ENCODE results near the gene CGB2.

The CGB2 gene

GRCh38 chr19:48989701-48990291 is 41.9 kb upstream of the CGB2 start:
- TF ChIP-seq CTCF (IDR thresholded peaks at IDR 0.05; ENCODE audit: low read depth, low read length, missing control alignments), result no peak
- no peak for DNase-seq (ENCODE audit: extremely low read depth, low read depth)
- no peak overlapping the region for H3K4me3 ChIP-seq (replicated peaks; ENCODE audit: low read depth, low read length)

- no peak for TF ChIP-seq CTCF (IDR thresholded peaks at IDR 0.05; ENCODE audit: low read depth, low read length, missing control alignments)
- no peak for DNase-seq (ENCODE audit: extremely low read depth, low read depth)
- no peak overlapping the region for H3K4me3 ChIP-seq (replicated peaks; ENCODE audit: low read depth, low read length)
These were observed 41.3 kb upstream of the CGB2 start for GRCh38 chr19:48990400-48990799.

GRCh38 chr19:48991011-48991609 is 40.6 kb upstream of the CGB2 start:
- DNase-seq (ENCODE audit: extremely low read depth, low read depth), result no peak
- peak overlapping the region; percentile 87 for H3K4me3 ChIP-seq (replicated peaks; ENCODE audit: low read depth, low read length)
- TF ChIP-seq CTCF (IDR thresholded peaks at IDR 0.05; ENCODE audit: low read depth, low read length, missing control alignments), result no peak

- no peak for TF ChIP-seq CTCF (IDR thresholded peaks at IDR 0.05; ENCODE audit: low read depth, low read length, missing control alignments)
- no peak for DNase-seq (ENCODE audit: extremely low read depth, low read depth)
- peak overlapping the region; percentile 87 for H3K4me3 ChIP-seq (replicated peaks; ENCODE audit: low read depth, low read length)
These were observed 39.7 kb upstream of the CGB2 start for GRCh38 chr19:48991873-48992580.

- no peak for TF ChIP-seq CTCF (IDR thresholded peaks at IDR 0.05; ENCODE audit: low read depth, low read length, missing control alignments)
- H3K4me3 ChIP-seq (replicated peaks; ENCODE audit: low read depth, low read length), result peak overlapping the region; percentile 87
- DNase-seq (ENCODE audit: extremely low read depth, low read depth), result no peak
These were observed 39.0 kb upstream of the CGB2 start for GRCh38 chr19:48992581-48993174.

GRCh38 chr19:48993175-48994034 is 38.3 kb upstream of the CGB2 start, which contains the start of the genes GYS1 and RUVBL2:
Gene GYS1 (minus strand): TSS chr19:48993309. CDS start chr19:48993112, 197 bp downstream.
Gene RUVBL2 (plus strand): TSS chr19:48993887. CDS start chr19:48993912, 25 bp downstream.
- H3K4me3 ChIP-seq (replicated peaks; ENCODE audit: low read depth, low read length), result peak within 1 kb of the TSS; percentile 87
- DNase-seq (ENCODE audit: extremely low read depth, low read depth), result peak; percentile 98
- peak; percentile 77 for TF ChIP-seq CTCF (IDR thresholded peaks at IDR 0.05; ENCODE audit: low read depth, low read length, missing control alignments)

Data from HFF-Myc (cell line).